ENCODE measurements around the gene FZD2.
"Not testable (repeated sequence)": the region's sequence is repeated elsewhere in the genome, so short reads cannot be mapped to it uniquely, and the experiment has no call there.

The FZD2 gene

DNA sequence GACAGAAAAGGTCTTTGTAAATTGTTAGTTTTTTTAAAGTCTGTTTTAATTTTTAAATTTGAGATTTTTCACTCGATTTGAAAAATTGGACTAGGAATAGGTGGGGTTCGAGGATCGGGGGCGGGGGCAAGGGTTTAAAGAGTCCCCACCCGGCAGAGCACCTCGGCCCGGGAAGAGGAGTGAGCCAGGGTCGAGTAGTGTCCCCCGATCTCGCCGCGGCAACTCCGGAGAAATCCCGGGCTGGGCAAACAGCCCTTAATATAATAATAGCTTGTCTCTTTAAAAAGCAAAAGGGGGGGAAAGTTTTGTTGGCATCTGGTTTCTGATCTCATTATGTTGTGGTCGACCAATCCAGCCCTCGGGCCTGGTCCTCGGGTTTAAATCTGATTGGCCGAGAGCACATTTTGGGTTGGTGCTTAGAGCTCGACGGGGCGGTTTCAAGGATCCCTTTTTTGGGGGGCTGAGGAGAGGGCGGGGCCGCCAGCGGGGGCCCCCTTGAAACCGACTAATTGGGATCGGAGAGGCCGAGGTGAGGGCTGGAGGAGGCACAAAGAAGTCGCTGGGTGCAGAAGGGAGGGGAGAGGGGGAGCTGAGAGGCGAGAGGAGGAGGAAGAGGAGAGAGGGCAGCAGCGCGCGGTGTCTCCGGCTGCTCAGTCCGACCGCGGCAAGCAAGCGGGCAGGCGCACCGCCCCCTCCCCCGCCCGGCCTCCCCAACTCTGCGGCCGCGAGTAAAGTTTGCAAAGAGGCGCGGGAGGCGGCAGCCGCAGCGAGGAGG, at the start of gene FZD2:
Gene FZD2, plus strand, starts transcription at position 653 of the 775 bp plus-strand sequence. CDS start 205 bp downstream, outside the sequence.
- DNase-seq, result peak; percentile 80

DNA sequence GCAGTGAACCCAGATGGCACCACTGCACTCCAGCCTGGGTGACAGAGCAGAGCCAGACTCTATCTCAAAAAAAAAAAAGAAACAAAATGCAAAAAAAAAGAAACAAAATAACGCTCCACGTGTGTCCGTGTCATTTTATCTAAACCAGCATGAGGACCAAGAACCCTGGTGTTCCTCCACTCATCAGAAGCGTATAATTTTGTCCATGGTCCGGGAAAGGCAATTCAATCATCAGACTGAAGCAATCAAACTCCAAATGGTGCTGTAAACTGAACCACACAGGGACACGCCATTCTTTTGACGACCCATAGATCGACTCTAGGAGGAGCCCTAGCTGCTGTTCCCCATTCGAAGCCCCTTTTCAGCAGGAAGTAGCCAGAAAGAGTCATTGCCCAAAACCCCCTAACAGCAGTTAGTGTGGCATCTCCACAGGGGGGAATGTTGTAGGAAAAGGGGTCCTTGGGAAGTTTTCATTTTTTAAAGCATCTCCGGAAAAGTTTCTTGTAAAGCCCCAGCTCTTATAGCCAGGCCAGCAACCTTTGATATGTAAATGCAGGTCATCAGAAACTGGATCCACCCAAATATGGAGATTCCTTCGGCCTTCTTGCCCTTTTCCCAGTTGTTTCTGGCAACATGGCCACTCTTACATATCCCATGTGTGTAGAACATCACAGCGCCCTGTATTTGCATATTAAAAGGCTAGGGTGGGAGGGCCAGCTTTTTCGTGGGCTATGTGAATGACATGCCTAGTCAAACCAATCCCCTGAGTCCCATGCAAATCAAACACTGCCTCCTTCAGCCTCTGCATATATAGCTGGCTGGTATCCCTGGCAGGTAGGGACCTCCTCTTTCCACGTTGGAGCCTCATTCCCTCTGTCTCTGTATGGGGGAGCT, 45.8 kb upstream of the FZD2 start:
- DNase-seq, result not testable (repeated sequence)

DNA sequence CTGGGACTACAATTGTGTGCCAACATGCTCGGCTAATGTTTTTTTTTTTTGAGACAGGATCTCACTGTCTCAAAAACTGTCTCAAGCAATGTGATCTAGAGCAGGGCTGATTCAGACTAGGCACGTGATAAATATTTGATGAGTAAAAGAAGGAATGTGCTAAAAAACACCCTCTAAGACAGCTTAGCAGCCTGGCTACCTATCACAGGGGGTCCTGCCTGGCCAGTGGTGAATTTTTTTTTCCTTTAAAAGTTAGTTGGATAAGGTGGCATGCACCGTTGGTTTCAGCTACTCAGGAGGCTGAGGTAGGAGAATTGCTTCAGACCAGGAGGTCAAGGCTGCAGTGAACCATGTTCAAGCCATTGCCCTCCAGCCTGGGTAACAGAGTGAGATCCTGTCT, 39.3 kb upstream of the FZD2 start:
- DNase-seq, result no peak

DNA sequence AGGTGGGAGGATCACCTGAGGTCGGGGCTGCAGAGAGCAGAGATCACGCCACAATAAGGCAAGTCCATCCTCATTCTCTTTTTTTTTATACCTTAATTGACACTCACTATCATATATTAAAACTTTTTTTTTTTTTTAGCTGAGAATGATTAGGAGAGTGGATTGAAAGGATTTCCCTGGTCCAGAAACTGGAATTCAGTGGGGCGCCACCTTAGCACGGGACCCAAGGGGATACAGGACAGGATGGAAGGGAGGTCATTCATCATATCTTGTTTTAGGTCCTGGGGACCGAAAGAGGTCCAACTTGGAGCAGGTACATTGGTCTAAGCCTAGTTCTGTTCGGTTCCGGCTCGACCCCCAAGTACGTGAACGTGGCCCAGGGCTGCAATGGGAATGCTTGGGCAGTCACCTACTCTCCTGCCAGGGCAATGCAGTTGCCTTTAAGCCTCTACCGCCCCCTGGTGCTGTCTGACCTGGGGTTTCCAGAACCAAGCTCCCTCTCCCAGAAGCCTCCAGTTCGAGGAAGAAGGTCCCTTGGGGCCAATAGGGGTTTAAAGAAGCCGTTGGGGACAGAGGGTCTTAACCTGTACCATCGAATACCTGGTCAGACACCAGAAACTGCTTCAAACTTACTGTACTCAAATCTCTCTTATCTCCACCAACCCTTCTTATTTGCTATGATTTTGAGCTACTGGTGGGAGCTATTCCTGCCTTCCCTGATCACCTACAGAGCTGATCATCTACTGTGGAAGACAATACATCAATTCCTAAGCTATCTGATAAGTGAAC, 34.2 kb upstream of the FZD2 start:
- DNase-seq, result peak; percentile 46

DNA sequence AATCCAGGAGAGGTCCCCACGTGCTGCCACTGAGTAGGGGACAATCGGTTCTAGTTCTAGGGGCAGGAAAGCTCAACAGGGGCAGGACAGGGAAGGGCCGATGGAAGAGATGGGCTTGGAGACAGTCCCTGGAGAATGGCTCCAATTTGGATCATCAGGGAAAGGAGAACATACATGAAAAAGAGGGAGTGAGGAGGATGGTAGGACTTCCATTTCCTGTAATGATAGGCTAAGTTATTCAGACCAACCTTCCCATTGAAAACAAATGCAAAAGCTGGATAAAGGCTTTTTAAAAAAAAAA, 33.7 kb upstream of the FZD2 start:
- no peak for DNase-seq

DNA sequence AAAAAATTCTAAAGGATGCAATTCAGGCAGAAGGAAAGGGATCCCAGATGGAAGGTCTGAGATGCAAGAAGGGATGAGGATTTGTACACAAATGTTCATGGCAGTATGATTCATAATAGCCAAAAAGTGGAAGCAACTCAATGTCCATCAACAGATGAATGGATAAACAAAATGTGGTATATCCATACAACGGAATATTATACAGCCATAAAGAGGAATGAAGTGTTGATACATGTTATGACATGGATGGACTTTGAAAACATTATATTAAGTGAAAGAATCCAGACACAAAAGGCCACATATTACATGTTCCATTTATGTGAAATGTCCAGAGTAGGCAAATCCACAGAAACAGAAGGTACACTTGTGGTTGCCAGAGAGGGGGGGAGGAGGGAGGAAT, 30.2 kb upstream of the FZD2 start:
- no peak for DNase-seq

DNA sequence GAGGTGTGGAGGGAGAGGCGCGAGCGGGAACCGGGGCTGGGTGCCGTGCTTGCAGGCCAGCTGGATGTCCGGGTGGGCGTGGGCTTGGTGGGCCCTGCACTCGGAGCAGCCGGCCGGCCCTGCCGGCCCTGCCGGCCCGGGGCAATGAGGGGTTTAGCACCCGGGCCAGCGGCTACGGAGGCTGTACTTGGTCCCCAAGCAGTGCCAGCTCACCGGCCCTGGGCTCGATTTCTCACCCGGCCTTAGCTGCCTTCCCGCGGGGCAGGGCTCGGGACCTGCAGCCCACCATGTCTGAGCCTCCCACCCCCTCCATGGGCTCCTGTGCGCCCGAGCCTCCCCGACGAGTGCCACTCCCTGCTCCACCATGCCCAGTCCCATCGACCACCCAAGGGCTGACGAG, 29.3 kb upstream of the FZD2 start:
- no peak for DNase-seq

DNA sequence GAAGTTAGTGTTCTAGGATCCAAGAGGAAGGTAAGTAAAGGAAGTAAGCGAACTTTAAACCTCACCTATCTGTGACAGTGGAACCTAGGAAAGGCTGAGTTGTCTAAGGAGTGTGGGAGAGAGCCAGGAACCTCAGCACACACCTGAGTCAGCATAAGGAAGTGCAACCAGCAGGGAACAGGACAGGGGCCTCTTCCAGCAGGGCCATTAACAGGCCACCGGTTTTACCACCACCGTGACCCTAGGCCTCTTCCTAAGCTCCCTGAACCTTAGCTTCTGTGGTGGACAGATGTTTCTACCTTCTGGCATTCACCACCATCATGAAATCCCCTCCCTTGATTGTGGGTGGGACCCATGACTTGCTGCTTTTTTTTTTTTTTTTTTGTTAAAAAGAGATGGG, 27.4 kb upstream of the FZD2 start:
- no peak for DNase-seq

DNA sequence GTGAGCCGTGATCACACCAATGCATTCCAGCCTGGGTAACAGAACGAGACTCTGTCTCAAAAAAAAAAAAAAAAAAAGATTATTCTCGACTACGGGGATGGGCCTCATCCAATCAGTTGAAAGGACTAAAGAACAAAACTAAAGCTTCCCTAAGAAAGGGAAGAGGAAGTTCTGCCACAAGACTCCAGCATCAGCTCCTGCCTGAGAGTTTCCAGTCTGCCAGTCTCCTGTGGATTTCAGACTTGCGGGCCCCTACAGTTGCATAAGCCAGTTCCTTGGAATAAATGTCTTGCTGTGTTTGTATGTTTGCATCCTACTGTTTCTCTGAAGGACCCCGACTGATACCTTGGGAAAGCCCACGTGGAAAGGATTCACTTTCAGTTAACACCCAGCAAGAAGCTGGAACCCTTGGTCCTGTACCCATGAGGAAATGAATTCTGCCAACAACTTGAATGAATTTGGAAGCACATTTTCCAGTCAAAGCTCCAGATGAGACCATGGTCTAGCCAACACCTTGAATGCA, 26.3 kb upstream of the FZD2 start:
- DNase-seq, result no peak

DNA sequence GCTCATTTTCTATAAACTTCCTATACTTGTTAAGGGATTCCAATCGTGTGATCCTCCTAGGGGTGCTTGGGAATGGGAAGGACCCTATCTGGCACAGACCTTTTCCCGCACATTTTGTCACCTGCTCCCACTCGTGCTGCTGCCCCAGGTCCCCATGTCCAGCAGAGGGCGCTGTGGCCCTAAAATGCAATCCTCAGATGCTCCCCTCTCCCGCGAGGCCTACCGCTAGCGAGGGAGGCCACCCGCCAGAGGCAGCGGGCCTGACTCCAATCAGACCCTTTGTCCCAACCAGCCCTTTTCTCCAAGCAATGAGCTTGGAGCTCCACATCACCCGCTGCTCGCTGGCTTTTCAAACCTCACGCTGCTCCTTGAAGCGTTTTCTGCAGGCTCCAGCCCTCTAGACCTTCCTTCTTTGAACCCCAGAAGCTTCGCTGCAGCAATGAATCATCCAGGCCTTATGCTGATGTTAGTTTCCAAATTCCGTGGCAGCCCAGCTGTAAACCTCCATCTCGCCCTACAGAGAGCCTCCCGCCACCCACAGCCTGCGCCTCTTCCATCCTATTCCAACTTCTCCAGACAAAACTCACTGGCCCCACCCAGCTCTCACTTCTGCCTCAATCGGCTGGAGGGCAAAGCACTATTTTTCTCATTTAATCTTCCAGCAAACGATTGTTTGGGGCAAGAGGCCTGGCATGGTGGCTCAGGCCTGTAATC, 23.6 kb upstream of the FZD2 start:
- peak; percentile 72 for DNase-seq

DNA sequence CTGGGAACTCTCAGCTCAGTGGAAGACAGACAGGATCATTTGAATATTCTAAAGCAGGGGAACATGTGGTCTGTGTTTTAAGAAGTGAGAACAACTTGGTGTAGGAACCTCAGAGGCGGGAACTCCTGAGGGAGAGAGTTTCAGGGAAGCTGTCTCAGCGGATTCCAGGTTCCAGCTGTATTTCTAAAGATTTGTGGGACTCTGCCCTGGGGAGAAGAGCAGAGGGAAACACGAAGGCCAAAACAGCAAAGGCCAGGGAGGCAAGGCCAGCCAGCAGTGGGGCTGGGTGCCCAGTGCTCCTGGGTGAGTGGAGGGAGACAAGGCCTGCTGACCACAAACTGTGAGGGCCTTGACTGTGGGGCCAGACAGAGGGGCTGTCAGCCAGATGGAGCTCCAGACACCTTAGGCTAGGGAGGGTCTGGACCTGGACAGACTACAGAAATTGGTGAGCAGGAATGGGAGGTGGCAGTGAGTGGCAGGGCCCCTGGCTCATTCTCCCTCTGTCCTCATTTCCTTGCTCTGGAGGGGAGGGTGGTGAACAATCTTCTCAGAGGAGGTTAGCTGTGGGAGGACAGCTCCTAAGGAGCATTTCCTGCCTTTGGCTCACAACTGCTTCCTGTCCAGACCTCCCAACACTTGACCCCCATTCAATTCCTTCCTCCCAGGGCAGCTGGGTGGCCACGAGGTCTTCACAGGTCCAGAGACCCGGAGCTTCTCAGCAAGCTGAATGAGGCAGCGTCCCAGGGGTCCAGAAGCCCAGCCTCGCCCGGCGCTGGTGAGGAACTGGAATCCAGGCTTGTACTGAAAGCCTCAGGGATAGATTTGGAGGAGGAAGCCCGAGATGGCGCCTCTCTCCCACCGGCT, 21.0 kb upstream of the FZD2 start:
- DNase-seq, result no peak

DNA sequence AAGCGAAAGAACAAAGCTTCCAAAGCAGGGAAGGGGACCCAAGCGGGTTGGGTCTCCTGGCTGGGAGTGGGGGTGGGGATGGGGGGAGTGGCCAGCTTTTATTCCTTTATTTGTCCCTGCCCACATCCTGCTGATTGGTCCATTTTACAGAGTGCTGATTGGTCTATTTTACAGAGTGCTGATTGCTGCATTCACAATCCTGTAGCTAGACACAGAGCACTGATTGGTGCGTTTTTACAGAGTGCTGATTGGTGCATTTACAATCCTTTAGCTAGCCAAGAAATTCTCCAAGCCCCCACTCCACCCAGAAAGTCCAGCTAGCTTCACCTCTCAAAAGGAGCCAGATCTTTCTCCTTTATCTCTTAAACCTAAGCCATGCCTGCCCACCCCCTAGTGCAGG, 19.4 kb upstream of the FZD2 start:
- DNase-seq, result not testable (repeated sequence)

DNA sequence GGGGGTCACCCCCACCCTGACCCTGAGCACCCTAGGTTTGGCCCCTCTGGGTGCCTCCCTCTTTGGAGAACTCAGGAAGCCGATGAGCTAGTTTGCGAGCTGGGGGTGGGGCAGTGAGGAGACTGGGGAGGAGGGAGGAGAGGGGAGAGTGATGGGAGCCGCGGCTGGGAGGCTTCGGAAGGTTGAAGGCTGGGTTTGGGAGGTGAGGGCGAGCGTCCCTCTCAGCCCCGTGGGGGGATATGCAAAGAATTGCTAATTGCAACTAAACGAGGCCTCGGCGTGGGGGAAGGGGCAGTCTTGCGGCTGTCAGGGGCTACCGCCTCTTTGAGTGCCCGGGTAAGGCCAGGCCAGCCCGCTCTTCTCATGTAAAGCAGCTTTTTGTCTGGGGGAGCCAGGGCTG, 17.6 kb upstream of the FZD2 start:
- no peak for DNase-seq

DNA sequence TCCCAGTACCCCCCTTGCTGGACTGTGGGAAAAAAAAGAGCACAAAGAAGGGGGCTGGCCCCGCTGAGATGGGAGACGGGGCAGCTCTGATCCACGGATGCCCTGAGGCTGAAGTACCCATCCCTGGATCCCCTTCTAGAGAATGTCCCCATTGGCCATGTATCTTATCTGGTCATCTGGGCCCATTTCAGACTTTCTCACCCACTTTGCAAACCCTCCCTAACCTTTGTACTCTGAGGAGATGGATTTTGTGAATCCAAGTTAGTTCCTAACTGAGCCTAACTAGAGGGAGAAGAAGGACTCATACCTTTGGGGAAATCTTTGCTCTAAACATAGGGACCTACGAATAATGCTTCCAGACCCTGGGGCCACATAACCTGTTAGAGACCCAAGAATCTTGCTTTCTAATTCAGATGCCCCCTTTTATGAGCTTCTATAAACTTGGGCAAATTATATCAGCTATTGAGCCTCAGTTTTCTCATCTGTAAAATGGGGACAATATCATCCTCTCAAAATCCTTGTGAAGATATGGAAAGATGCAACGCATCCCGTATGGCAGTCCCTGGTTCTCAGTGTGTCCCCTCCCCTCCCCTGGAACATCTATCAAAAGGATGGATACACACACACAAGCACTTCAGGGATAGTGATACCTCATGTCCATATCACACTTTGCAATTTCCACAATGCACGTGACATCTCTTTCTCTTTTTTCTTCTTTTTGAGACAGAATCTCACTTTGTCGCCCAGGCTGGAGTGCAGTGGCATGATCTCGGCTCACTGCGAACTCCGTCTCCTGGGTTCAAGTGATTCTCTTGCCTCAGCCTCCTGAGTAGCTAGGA, 16.8 kb upstream of the FZD2 start:
- no peak for DNase-seq

DNA sequence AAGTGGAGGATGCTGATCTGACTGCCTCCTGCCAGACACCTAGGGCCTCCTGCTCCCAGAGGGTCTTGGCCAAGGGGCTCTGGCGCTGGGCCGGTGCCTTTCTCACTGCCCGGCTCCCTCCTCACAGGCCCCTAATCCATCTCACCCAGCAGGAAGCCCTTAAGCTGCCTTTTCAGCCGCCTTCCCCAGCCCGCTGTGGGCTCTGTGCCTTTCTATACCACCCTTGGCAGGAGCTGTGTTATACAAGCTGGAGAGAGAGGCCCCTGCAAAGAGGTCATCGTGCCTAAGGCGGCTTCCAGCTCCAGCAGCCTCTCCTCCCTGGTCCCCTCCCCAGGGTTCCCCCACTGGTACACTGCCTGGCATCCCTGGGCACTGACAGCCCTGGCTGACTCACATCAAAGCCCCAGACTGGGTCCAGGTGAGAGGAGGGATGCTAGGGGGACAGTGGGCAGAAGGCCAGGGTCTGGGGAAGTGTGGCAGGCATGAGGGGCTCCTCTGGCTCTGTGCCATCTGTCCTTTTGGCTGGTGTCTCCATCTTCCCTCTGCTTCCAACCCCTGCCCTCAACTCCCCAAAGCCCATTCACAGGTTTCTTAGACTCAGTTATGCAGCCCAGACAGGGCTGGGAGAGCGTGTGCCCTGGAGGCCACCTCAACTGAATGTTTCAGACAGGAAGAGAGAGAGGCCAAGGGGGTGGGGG, 15.3 kb upstream of the FZD2 start:
- DNase-seq, result no peak

DNA sequence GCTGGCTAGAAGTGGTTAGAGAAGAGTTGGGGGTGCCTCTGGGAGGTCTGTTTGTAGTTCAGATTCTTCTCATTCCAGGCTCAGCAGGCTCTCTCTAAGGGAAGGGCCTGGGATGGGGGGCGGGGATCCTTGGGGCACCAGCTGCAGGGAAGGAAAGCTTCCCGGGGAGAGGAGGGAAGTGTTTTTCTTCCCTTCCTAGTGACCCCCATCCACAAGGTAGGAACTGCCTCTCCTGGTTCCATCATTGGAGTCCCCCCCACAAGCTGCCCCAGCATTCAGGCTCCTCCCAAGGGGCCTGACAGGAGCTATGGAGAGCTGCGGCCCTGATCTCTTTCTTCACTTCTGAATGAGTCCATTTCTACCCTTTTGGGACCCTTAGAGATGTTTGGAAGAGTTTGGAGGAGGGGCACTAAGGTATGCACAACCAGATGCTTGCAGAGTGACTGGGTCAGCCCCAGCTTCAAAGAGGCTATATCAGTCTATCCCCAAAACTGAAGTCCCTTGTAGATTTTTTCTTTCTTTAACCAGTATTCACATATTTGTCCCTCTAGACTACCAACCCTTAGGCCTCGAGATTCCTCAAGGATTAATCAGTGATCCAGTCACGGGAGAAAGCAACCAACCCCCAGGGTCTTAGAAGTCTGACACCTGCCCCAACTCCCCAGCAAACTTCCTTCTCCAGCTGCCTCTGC, 13.9 kb upstream of the FZD2 start:
- no peak for DNase-seq

DNA sequence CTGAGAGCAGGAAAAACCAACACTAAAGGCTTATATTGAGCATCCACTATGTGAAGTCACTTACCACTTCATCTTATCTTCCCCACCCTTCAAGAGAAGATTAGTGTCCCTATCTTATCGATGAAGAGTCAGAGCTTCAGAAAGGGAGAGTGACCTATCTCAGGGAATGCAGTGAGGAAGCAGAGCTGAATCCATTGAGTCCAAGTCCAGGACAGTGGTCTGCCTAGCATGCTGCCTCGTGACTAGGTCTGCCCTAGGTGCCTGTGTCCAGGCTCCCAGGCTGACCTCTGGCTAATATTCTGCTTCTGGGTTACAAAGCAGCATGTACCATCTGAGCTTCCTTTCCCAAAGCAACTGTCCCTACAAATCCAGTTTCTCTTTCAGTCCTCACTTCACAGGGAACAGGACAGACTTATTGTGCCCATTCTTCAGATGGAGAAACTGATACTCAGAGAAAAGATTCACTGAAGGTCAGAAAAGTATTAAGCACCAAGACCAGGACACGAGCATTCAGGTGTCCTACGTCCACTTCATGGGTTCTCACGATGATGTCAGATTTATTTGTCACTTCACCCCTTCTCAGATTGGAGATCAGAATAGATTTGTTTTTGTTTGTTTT, 13.3 kb upstream of the FZD2 start:
- no peak for DNase-seq

DNA sequence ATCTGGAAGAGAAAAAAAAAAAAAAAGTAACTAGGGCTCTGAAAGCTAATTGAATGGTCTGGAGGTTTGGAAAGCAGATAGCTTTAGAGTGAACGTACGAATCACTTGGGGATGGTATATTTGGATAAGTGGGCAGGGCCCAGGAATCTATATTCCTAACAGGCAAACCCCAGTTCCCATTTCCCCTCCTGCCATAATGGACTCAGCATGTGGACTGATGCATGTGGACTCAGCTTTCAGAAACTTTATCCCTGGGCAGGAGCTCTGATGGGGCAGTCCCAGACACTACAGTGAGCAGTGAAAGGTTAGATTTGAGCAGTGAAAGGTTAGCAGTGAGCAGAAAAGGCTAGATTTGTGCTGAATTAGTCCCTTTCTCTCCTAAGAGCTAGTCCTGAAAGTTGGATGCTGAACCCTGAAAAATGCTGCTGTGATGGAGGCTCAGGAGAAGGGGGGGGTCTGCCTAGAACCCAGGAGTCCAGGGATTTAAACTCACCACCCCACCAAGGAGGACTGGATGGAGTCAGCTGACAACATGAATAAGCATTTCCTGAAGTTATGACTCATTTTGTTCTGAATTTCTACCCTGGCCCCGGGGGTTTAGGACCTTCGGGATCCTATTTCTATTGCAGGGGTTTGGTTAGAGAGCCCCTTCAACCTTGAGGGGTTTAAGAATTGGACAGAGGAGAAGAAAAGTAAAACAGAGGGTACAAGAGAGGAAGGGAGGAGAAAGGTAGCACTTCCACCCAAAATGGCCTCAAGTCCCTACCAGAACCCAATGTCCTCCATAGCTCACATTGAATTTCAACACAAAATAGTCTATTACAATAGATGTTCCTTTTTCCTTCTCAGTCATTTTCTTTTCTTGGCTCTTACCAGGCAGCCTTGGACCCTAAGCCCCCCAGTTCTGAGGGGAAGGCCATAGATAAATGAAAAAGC, 10.3 kb upstream of the FZD2 start:
- DNase-seq, result no peak
